Mesodermal cell (in vitro differentiated cells): ENCODE measurements around the gene SSR4.

Experiments
- H3K27ac ChIP-seq: 2 replicates; pipeline ENCODE4 v1.7.0; 2013; ENCODE audit warnings: mild to moderate bottlenecking, low read depth, low read length, moderate library complexity; ENCODE audit not compliant: severe bottlenecking
- H3K36me3 ChIP-seq: 2 replicates; pipeline ENCODE4 v1.7.1; 2013; ENCODE audit warnings: mild to moderate bottlenecking, low read length, moderate library complexity; ENCODE audit not compliant: control insufficient read depth, insufficient read depth
- H3K4me1 ChIP-seq: one replicate; pipeline ENCODE4 v1.7.1; 2013; ENCODE audit warnings: mild to moderate bottlenecking, low read length; ENCODE audit not compliant: insufficient read depth, control insufficient read depth, poor library complexity, severe bottlenecking
- H3K4me3 ChIP-seq: 2 replicates; pipeline ENCODE4 v1.7.0; 2013; ENCODE audit warnings: low read length, control low read depth, mild to moderate bottlenecking; ENCODE audit not compliant: insufficient read depth, poor library complexity, severe bottlenecking; ENCODE audit errors: extremely low read depth
- H3K9me3 ChIP-seq: 2 replicates; pipeline ENCODE4 v1.7.1; 2013; ENCODE audit warnings: mild to moderate bottlenecking, low read length, moderate library complexity; ENCODE audit not compliant: control insufficient read depth
- WGBS, 2 experiments: methylation state at CpG; one replicate each; pipeline ENCODE4 v1.1.5; 2013; ENCODE audit warnings: missing lambda C conversion rate in 2 of 2; ENCODE audit not compliant: insufficient coverage in 2 of 2; 5-methylcytosine and 5-hydroxymethylcytosine counted together

Gene SSR4

GRCh38 chrX:153783378-153784013, 11.0 kb upstream of the SSR4 start:
- 91 to 100% methylated on average over 5 to 11 of the region's 24 CpGs for WGBS, 2 experiments
- H3K27ac ChIP-seq = no peak overlapping the region
- H3K4me3 ChIP-seq = no peak overlapping the region
- H3K9me3 ChIP-seq = no peaks in the 10 kb centered on the region
- H3K4me1 ChIP-seq = no peaks in the 10 kb centered on the region
- H3K36me3 ChIP-seq = peaks cover 9% of the 10 kb centered on the region

- WGBS, 2 experiments = 92 to 100% methylated on average over 5 to 11 of the region's 27 CpGs
- Histone ChIP-seq H3K4me3 (no peak overlapping the region), H3K4me1 (no peaks in the 10 kb centered on the region), H3K9me3 (no peaks in the 10 kb centered on the region), H3K36me3 (peaks cover 9% of the 10 kb centered on the region), H3K27ac (no peak overlapping the region)
These were observed 10.0 kb upstream of the SSR4 start for GRCh38 chrX:153784325-153784967.

GRCh38 chrX:153786669-153787068, 7.8 kb upstream of the SSR4 start:
- Histone ChIP-seq H3K4me1 (no peaks in the 10 kb centered on the region), H3K4me3 (no peak overlapping the region), H3K9me3 (no peaks in the 10 kb centered on the region), H3K27ac (no peak overlapping the region), H3K36me3 (peaks cover 9% of the 10 kb centered on the region)
- WGBS, 2 experiments = 92 to 96% methylated on average over 11 to 14 of the region's 15 CpGs

- H3K27ac ChIP-seq = no peak overlapping the region
- H3K4me3 ChIP-seq = no peak overlapping the region
- H3K36me3 ChIP-seq = peaks cover 11% of the 10 kb centered on the region
- 95 to 97% methylated on average over 5 to 6 of the region's 12 CpGs for WGBS, 2 experiments
- H3K9me3 ChIP-seq = no peaks in the 10 kb centered on the region
- peaks cover 5% of the 10 kb centered on the region for H3K4me1 ChIP-seq
These were observed 4.8 kb upstream of the SSR4 start for GRCh38 chrX:153789654-153790053.

- WGBS, 2 experiments = 99% methylated on average over 9 to 10 of the region's 17 CpGs
- no peak overlapping the region for H3K27ac ChIP-seq
- peaks cover 15% of the 10 kb centered on the region for H3K36me3 ChIP-seq
- no peak overlapping the region for H3K4me3 ChIP-seq
- no peaks in the 10 kb centered on the region for H3K9me3 ChIP-seq
- peaks cover 5% of the 10 kb centered on the region for H3K4me1 ChIP-seq
These were observed 3.2 kb upstream of the SSR4 start for GRCh38 chrX:153791104-153791852.

- H3K9me3 ChIP-seq = no peaks in the 10 kb centered on the region
- H3K4me1 ChIP-seq = peaks cover 5% of the 10 kb centered on the region
- H3K27ac ChIP-seq = no peak overlapping the region
- H3K4me3 ChIP-seq = peak overlapping the region; percentile 69
- H3K36me3 ChIP-seq = peaks cover 22% of the 10 kb centered on the region
- 92 to 100% methylated on average over 2 to 3 of the region's 6 CpGs for WGBS, 2 experiments
These were observed 2.1 kb upstream of the SSR4 start for GRCh38 chrX:153792368-153792767.

GRCh38 chrX:153793291-153793690, 1.2 kb upstream of the SSR4 start:
- 63 to 80% methylated on average over 2 to 3 of the region's 7 CpGs for WGBS, 2 experiments
- peaks cover 26% of the 10 kb centered on the region for H3K36me3 ChIP-seq
- peaks cover 5% of the 10 kb centered on the region for H3K4me1 ChIP-seq
- no peaks in the 10 kb centered on the region for H3K9me3 ChIP-seq
- peak overlapping the region; percentile 69 for H3K4me3 ChIP-seq
- peak overlapping the region; percentile 72 for H3K27ac ChIP-seq

GRCh38 chrX:153794897-153795816, 689 bp downstream of the SSR4 start:
- peaks cover 33% of the 10 kb centered on the region for H3K36me3 ChIP-seq
- H3K4me1 ChIP-seq = peaks cover 5% of the 10 kb centered on the region
- H3K9me3 ChIP-seq = no peaks in the 10 kb centered on the region
- H3K4me3 ChIP-seq = peak overlapping the region; percentile 69
- WGBS, 2 experiments = 15 to 22% methylated on average over 9 to 14 of the region's 47 CpGs
- H3K27ac ChIP-seq = peak overlapping the region; percentile 45

GRCh38 chrX:153797415-153798015, 3.0 kb downstream of the SSR4 start:
- no peaks in the 10 kb centered on the region for H3K9me3 ChIP-seq
- H3K36me3 ChIP-seq = peaks cover 33% of the 10 kb centered on the region
- H3K4me3 ChIP-seq = no peak overlapping the region
- H3K4me1 ChIP-seq = peaks cover 5% of the 10 kb centered on the region
- 97% methylated on average over 6 of the region's 15 CpGs; no CpG with 5 or more reads in 1 of the 2 experiments for WGBS, 2 experiments
- H3K27ac ChIP-seq = no peak overlapping the region

- 100% methylated on average over 2 of the region's 5 CpGs for WGBS, 2 experiments
- H3K36me3 ChIP-seq = peaks cover 30% of the 10 kb centered on the region
- H3K4me1 ChIP-seq = no peaks in the 10 kb centered on the region
- no peak overlapping the region for H3K27ac ChIP-seq
- no peak overlapping the region for H3K4me3 ChIP-seq
- H3K9me3 ChIP-seq = no peaks in the 10 kb centered on the region
These were observed 4.9 kb downstream of the SSR4 start for GRCh38 chrX:153799326-153799725.
